ENCODE measurements around the gene KLF17.

DNA sequence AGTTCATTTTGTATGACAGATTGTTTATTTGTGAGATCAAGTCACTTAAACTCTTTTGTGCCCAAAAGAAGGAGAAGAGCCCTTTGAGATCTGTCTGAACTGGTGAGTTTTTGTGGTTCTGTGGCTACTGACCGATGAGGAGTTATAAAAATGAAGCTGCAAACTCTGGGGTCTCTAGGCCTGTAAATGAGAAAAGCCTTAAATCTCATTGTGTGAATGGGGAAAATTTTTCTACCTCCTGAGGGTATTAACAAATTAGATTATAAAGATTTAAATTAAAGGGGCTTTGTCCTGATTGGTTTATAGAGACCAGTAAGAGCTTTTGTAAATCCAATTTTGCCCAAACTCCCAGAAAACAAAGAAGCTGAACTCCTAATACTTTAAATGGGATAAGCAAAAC, 9.7 kb upstream of the KLF17 start:
- TF ChIP-seq POLR2AphosphoS5 (IDR thresholded peaks at IDR 0.05; ENCODE audit: borderline replicate concordance, low read depth, low read length), result no peak
- TF ChIP-seq EZH2 (IDR thresholded peaks at IDR 0.05), result no peak

All from SK-N-MC (cell line).